ENCODE data around the gene ARL6. TPM values are rescaled to one million over a fixed set of nuclear protein-coding genes. Genes with fewer than 3 reads are reported as not detected.
A peak's percentile ranks its signal among the peaks of the same experiment; 100 is the strongest.

The ARL6 gene
- total RNA-seq, 4 donors from 2014 or later = 3.4 to 6.9 (median 5.5) TPM

DNA sequence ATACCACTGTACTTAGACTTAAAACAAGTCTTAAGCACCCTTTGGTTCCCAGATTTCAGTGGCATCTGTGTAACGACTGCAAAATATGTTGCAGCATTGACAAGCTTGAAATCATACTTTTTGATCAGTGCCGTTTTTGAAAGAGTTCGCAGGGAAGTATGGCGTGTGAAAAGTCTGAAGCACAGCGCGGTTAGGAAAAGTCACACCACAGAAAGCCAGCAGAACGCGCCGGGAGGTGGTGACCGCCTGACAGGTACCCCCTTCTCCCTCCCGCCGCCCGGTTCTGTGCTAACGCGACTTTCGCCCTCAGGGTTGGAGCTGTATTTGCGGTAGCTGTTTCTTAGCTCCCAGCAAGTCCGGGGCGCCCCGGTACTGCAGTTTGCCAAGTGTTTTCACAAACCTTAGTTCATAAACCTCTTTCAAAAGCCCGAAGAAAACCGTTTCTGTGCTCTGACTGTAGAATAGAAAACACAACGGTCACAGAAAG, 56.8 kb downstream of the ARL6 start:
- peak; percentile 50 for ATAC-seq (ENCODE audit: low FRiP score)
- no peak for DNase-seq (ENCODE audit: low spot score)
- no peak for TF ChIP-seq CTCF (IDR thresholded peaks at IDR 0.05)

DNA sequence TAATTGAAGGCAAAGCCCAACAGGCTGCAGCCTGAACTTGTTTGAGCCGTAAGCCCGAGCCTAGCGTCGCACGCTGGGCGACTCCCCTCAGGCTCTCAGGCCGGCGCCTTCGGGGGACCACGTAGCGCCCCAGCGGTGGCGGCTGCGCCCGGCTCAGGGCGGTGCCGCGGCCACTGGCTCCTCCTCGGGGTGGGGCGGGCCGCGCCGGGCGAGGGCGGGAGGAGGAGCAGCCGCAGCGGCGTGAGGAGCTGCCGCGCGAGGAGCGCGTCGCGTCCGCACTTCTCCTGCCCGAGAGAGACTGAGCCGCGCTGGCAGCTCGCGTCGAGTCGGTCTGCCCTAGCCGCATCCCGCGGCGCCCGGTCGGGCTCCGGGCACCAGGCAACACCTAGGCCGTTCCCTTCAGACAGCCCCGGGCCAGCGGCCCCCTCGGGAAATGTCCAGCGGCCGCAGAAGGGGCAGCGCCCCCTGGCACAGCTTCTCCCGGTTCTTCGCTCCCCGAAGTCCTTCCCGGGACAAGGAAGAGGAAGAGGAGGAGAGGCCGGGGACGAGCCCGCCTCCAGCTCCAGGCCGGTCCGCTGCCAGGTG, 57.3 kb downstream of the ARL6 start, which contains the start of gene CRYBG3:
TSS of gene CRYBG3 (plus strand) at position 238 of the 585 bp plus-strand sequence. CDS start at position 434, 196 bp downstream.
- peak; percentile 97 for ATAC-seq (ENCODE audit: low FRiP score)
- DNase-seq (ENCODE audit: low spot score) = peak; percentile 52
- no peak for TF ChIP-seq CTCF (IDR thresholded peaks at IDR 0.05)

GRCh38 chr3:97822359-97822775, 57.8 kb downstream of the ARL6 start:
- no peak for TF ChIP-seq CTCF (IDR thresholded peaks at IDR 0.05)
- ATAC-seq (ENCODE audit: low FRiP score) = peak; percentile 42
- DNase-seq (ENCODE audit: low spot score) = peak; percentile 27

GRCh38 chr3:97823046-97824004, 58.8 kb downstream of the ARL6 start:
- DNase-seq (ENCODE audit: low spot score) (no peak), ATAC-seq (ENCODE audit: low FRiP score) (no peak)
- TF ChIP-seq CTCF (IDR thresholded peaks at IDR 0.05) = no peak

DNA sequence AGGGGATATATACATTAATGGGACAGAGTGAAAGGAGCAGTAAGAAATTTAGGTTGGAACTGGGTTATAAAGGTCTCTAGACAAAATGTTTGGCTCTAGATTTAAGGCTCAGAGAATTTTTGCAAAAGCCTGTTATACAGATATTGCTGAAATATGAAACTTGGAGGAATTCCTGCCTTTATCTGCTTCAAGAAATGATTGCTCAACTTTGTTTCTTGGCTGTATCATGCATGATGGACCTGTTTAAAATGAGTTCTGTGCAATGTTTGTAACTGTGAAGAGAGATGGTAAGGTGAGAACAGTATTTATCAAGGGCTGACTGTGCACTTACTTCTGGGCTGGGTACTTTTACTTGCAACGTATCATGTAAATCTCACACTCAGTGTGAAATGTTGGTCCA, 60.5 kb downstream of the ARL6 start:
- peak; percentile 45 for ATAC-seq (ENCODE audit: low FRiP score)

More for the DNA sequence above, 60.5 kb downstream of the ARL6 start:
- TF ChIP-seq CTCF (IDR thresholded peaks at IDR 0.05) = no peak
- no peak for DNase-seq (ENCODE audit: low spot score)

Data from omental fat pad (tissue), 4 donors.